NCI-H226 (cell line): ENCODE measurements around the gene PTPRN2.
"Not testable (repeated sequence)": the region's sequence is repeated elsewhere in the genome, so short reads cannot be mapped to it uniquely, and the experiment has no call there.

ENCODE experiments used
- DNase-seq: peaks from one replicate; pipeline ENCODE4 v3.0.0-alpha.2; 2015

PTPRN2 gene

GRCh38 chr7:158053183-158053915 is 534.3 kb downstream of the PTPRN2 start:
- DNase-seq: no peak

- no peak for DNase-seq
These were observed 535.1 kb downstream of the PTPRN2 start for GRCh38 chr7:158052381-158053060.

- DNase-seq: no peak
These were observed 535.8 kb downstream of the PTPRN2 start for GRCh38 chr7:158051776-158052175.

- DNase-seq: no peak
These were observed 536.5 kb downstream of the PTPRN2 start for GRCh38 chr7:158050978-158051651.

GRCh38 chr7:158050441-158050977 is 537.1 kb downstream of the PTPRN2 start:
- DNase-seq: no peak

- no peak for DNase-seq
These were observed 538.4 kb downstream of the PTPRN2 start for GRCh38 chr7:158049271-158049670.

- no peak for DNase-seq
These were observed 539.1 kb downstream of the PTPRN2 start for GRCh38 chr7:158048569-158048968.

GRCh38 chr7:158047391-158048059 is 540.1 kb downstream of the PTPRN2 start:
- no peak for DNase-seq

GRCh38 chr7:158046246-158046645 is 541.4 kb downstream of the PTPRN2 start:
- DNase-seq: not testable (repeated sequence)

GRCh38 chr7:158044482-158044823 is 543.2 kb downstream of the PTPRN2 start:
- no peak for DNase-seq

- no peak for DNase-seq
These were observed 543.8 kb downstream of the PTPRN2 start for GRCh38 chr7:158043551-158044481.

GRCh38 chr7:158042156-158042880 is 545.3 kb downstream of the PTPRN2 start:
- DNase-seq: no peak

GRCh38 chr7:158040199-158040598 is 547.4 kb downstream of the PTPRN2 start:
- no peak for DNase-seq

- no peak for DNase-seq
These were observed 548.4 kb downstream of the PTPRN2 start for GRCh38 chr7:158039270-158039669.

GRCh38 chr7:158037211-158037610 is 550.4 kb downstream of the PTPRN2 start:
- no peak for DNase-seq

- DNase-seq: no peak
These were observed 552.3 kb downstream of the PTPRN2 start for GRCh38 chr7:158035343-158035742.

GRCh38 chr7:158034571-158034970 is 553.1 kb downstream of the PTPRN2 start:
- DNase-seq: no peak

GRCh38 chr7:158033925-158034324 is 553.7 kb downstream of the PTPRN2 start:
- DNase-seq: not testable (repeated sequence)

GRCh38 chr7:158033196-158033595 is 554.4 kb downstream of the PTPRN2 start:
- no peak for DNase-seq

- DNase-seq: no peak
These were observed 555.0 kb downstream of the PTPRN2 start for GRCh38 chr7:158032561-158033115.

- DNase-seq: no peak
These were observed 555.7 kb downstream of the PTPRN2 start for GRCh38 chr7:158031867-158032308.
